CD4-positive, alpha-beta T cell treated with Interleukin-4 for 4 hours (primary cell): ENCODE measurements around the gene KIF20B.
A peak's percentile ranks its signal among the peaks of the same experiment; 100 is the strongest.

Experiments used
- DNase-seq: peaks from one replicate; pipeline ENCODE4 v3.0.0-alpha.2; 2020

KIF20B gene, protein sequence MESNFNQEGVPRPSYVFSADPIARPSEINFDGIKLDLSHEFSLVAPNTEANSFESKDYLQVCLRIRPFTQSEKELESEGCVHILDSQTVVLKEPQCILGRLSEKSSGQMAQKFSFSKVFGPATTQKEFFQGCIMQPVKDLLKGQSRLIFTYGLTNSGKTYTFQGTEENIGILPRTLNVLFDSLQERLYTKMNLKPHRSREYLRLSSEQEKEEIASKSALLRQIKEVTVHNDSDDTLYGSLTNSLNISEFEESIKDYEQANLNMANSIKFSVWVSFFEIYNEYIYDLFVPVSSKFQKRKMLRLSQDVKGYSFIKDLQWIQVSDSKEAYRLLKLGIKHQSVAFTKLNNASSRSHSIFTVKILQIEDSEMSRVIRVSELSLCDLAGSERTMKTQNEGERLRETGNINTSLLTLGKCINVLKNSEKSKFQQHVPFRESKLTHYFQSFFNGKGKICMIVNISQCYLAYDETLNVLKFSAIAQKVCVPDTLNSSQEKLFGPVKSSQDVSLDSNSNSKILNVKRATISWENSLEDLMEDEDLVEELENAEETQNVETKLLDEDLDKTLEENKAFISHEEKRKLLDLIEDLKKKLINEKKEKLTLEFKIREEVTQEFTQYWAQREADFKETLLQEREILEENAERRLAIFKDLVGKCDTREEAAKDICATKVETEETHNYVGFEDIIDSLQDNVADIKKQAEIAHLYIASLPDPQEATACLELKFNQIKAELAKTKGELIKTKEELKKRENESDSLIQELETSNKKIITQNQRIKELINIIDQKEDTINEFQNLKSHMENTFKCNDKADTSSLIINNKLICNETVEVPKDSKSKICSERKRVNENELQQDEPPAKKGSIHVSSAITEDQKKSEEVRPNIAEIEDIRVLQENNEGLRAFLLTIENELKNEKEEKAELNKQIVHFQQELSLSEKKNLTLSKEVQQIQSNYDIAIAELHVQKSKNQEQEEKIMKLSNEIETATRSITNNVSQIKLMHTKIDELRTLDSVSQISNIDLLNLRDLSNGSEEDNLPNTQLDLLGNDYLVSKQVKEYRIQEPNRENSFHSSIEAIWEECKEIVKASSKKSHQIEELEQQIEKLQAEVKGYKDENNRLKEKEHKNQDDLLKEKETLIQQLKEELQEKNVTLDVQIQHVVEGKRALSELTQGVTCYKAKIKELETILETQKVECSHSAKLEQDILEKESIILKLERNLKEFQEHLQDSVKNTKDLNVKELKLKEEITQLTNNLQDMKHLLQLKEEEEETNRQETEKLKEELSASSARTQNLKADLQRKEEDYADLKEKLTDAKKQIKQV (N-terminal part only)

DNA sequence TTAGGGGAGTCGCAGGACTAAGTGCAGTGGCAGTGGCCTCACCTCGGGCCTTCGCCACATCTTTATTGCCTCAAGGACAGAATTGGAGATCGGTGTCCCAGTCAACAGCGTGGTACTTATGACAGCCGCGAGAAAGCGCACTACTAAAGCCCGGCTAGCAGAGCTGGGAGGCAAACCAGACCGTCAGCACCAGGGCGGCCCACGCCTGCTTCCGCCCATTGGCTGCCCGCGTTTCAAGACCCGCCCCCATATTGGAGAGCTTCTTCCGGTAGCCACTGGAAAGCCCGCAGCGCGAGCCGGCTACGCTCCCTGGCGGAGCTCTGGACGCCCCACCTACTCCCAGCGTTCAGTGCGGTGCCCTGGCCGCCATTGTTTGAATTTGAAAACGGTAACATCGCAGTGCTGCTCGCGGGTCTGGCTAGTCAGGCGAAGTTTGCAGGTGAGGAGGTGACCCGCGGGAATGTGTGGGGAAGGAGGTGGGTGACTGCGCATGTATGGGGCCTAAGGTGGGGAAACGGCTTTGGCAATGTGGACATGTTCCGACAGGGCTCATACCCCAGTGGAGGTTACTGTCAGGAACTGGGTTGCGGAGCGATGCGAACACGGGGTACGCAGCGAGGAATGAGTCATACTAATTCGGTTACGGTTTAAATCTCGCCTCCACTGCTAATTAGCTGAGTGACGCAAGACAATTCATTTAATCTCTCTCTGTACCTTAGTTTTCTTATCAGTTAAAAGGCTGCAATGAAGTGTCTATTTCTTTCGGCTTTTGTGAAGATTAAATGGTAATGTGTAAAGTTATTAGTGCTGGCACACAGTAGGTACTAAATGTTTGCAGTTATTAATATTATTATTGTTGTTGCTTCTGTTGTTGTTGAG, at the start of gene KIF20B:
KIF20B (plus strand) TSS at position 349 of the 879 bp plus-strand sequence. CDS start 3,705 bp downstream, outside the sequence.
- peak; percentile 96 for DNase-seq

DNA sequence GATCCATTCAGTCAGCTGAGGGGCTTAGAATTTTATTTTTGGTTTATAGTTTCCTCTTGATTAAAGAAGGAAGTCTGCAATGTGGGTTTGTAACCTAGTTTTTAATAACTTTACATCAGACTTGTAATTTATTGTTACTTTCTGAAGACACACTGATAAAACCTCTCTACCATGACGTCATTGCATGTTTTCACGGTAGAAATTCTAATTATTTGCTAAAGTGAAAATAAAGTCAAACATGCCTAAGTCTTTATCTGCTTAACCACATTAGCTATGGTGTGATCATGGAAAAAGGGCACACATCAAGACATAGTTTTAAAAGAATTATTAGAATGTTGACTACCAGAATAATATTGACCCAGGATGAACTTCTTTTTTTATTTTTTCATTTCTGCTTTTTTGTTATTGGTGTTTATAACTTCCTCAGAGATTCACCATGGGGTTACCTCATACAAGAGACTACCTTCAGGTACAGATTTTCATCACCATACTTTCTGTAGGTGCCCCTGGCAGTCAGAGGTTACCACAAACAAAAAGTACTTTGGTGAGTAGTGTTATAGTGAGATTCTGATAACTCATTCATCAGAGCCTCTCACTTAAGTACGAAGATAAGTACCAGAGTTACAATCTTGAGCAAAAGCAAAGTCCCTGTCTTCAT, 49.3 kb upstream of the KIF20B start:
- no peak for DNase-seq

DNA sequence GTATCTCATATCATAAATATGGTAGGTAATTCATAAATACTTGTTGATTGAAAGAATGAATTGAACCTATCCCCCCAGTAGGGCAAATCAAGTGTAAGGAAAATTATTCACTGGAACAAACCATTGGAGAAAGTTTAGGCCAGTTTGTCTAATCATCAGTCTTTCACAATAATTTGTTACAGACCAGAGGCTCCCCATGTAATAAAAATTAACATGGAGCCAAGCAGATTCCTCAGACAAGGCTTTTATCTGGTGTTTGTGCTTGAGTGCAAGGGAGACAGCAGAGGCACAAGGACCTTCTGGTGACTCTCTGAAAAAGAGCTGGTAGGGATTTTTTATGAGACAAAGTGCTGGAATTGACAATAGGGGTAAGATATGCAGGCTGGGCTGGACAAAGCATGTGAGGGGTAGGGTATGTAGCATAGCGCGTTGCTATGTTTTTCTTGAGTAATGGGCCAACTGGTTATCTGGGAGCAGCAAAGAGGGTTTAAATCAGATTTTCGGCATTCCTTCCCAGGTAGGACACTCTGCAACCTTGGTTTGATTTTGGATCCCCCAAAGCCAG, 48.5 kb upstream of the KIF20B start:
- DNase-seq = no peak

DNA sequence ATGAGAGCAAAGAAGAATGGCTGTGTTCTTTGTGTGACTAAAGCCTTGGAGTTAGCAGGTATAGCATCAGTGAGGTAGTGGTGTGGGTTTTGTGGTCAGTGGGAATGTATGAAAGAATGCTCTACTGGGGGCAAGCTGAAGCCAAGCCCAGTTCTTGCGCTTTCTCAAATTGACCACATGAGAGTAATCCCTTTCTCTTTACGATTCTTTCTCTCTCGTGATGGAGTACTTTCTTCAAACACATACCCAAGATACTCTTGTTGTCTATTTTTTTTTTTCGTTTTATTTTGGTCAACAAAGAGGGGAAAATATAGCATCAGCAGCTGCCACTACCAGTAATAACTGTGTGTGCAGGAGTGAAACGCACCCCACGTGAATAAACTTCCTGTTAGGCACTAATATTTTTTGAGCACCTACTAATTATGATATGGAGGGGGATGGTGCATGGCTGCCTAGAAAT, 48.0 kb upstream of the KIF20B start:
- DNase-seq = no peak

DNA sequence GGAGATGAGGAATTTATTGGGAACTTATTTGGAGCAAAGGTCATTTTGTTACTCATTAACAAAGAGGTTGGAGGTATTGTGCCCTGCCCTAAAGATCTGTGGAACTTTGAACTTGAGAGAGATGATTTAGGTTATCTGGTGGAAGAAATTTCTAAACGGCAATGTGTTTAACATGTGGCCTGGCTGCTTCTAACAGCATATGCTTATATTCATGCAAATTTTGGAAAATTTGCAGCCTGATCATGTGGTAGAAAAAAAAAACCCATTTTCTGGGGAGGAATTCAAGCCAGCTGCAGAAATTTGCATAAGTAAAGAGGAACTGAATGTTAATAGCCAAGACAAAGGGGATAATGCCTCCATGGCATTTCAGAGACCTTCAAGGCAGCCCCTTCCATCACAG, 45.7 kb upstream of the KIF20B start:
- no peak for DNase-seq

DNA sequence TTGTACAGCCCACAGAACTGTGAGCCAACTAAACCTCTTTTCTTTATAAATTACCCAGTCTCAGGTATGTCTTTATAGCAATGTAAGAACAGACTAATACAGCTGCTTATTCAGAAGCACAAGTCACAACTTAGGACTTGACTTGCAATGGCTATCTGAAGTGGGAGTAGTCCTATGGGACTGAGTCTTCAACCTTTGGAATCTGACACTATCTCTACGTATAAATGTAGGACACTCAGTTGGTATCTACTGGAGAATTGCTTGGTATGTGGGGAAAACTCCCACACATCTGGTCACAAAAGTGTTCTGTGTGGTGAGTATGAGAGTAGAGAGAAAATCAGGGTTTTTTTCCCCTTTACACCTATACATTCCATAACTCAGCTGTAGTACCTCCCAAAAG, 44.1 kb upstream of the KIF20B start:
- no peak for DNase-seq

DNA sequence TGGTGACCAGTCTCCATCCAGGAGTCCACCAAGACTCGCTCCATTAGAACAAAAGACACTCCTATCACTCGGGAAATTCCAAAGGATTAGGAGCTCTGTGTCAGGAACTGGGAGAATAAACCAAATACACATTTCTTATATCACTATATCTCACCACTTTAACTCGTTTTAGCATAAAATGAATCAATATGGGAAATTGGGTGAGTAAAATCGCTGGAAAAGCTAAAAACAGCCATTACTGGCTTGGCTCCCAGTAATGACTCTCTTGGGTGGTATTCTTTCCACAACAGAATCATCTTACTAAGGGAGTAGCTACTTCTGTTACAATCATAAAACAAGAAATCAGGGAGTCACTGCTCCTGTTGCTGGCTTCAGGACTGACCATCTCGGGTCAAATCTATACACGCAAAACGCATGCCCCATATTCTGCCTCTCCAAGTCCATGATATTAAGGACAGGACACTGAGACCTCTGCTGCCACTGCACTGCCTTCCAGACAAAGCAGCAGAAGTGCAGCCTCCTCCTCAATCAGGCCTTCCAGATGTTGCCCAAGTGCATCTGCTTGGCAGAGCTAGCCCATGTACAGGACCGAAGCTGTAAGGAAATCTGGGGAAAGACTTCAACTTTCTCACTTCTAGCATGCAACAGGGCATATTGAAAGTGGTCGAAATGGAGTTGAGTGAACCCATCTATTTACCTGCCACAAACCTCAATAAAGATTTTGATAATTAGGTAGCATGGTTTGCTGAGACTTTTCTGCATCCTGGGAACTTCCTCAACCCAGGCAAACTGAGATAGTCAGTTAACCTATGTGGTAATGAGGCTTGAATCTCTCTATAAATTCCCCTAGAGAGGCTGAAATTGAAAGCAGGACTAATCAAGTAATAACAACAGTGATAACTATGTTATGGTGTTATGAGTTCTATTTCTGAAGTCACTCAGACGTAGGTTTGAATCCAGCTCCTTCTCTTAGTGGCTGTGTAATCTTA, 42.0 kb upstream of the KIF20B start:
- no peak for DNase-seq

DNA sequence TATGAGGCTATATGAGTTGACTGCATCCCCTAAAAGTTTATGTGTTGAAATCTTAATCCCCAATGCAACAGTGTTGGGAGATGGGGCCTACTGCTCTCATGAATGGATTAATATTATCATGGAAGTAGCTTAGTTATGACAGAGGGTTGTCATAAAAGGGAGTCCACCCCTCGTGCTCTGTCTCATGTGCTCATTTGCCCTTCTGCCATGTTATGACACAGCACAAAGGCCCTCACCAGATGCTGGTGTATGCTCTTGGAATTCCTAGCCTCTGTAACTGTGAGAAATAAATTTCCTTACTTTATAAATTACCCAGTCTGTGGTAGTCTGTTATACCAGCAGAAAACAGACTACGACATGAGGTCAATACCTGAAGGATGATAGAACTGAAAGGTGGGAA, 38.8 kb upstream of the KIF20B start:
- DNase-seq = no peak

DNA sequence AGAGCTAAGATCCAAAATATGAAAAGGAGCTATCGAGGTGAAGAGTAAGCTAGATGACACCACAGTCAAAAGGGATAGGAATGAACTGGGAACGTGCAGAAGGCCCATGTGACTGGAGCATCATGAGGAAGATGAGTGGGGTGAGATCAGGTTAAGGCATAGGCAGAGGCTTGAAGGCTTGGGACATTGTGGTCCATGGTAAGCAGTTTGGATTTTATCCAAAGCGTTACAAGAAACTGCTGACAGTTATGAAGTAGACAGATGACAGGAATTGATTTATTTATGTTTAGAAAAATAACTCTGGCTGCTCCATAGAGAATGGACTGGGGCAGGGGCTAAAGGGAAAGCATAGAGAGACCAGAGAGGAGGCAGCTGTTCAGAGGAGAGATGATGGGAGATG, 38.2 kb upstream of the KIF20B start:
- DNase-seq = no peak

DNA sequence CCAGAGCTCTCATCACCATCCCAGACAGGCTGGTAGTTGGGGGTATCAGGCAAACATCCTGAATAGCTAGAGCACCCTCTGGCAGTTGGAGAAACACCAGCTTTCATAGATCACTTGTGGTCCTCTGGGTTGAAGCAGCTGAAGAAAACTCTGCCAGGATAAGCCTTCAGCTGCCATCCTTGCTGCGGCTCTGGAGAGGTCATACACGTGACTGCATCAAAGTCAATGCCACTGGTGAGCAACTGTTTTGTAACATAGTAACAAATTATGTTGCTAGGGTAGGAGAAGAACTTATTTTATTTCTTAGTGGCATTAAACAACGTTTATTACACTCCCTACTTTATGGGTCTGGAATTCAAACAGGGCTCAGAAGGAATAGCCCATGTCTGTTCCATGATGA, 37.2 kb upstream of the KIF20B start:
- DNase-seq = no peak

DNA sequence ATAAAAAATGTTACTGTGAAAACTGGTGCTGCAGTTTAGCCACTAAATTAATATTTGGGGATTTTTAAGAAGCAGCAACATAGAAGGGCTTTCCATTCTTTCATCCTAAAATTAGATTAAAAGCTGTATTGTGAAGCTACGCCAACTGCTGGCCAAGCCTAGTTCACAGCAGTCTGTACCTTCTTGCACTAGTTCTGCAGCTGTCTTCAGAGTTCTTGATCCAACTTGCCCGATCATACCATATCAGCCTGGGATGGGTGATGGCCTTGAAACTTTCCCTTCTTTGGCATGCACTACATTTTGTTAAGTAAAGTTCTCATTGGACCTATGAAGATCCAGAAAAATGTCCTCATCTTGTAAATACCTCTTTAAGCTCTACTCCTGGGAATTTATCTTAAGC, 36.1 kb upstream of the KIF20B start:
- no peak for DNase-seq

DNA sequence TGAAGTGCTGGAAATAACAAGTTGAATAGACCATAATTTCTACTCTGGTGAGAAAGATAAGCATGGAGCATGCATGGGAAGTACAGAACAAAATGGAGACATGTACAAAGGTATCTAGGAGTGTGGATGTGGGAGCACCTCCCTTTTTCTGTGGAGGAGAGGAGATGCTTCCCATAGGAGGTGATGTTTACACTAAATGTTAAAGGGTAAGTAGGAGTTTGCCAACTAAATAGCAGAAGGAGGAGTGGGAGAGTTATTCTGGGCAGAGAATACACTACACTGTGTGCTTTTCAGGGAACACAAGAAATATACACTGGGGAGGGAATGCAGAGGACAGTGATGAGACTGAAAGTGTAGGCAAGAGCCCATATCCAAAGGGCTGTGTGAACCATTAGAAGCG, 35.3 kb upstream of the KIF20B start:
- DNase-seq = no peak

DNA sequence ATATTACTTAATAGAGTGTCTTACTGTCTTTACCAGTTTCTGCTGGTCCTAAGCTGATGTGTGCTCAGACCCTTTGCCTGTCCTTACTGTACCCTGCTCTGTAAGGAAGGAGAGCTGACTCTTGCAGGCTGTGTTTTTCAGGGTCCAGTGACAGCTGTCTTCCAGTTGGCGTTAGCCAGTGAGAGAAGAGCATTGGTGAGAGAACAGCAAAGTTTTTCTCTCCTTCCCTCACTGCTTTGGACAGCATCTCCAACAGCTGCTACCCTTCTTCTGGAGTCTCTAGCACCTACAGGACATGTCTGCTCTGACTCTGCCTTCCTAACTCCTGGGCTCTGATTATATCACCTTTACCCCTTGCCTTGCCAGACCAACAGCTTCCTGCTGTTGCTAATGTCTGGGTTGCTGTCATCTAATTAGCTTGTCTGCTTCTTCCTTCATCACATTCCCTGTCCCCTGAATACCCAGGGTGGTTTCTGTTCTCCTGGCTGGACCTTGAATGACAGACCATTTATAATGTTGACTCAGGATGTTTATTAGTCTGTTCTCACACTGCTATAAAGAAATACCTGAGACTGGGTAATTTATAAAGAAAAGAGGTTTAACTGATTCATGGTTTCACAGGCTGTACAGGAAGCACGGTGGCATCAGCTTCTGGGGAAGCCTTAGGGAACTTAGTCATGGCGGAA, 32.9 kb upstream of the KIF20B start:
- DNase-seq = no peak

DNA sequence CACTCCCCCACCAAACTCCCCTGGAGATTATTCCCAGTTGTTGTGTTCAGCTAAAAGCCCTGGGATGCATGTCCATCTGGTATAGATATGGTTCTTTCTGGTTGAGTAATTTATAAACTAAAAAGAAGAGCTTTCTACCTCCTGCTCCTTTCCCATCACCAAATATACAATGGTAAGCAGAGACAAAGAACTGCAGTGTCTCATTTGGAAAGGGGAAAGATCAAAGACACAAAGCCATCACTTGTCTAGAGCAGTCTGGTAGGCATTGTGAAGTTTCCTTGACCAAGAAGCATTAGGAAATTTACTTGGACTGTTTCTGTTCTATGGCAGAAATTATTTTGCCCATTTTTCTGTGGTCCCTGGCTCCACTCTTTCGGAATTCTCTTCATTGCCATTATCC, 31.4 kb upstream of the KIF20B start:
- DNase-seq = no peak

DNA sequence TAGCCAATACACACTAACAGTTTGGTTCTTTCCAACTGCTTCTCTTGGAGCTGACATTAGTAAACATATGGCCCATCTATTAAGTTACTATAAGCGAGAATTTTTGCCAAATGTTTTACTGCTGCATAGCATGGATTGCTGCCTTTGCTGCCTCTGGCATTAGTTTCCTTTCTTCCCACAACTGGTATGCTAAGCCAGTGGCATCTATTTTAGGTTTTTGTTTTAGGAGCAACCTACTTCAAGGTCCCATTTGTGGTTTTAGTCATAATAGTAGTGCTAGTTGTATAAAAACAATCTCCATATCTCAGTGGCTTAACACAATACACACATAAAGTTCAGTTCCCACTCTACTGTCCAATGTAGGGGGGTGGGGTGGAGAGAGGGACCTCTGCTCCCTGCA, 30.5 kb upstream of the KIF20B start:
- DNase-seq = no peak

DNA sequence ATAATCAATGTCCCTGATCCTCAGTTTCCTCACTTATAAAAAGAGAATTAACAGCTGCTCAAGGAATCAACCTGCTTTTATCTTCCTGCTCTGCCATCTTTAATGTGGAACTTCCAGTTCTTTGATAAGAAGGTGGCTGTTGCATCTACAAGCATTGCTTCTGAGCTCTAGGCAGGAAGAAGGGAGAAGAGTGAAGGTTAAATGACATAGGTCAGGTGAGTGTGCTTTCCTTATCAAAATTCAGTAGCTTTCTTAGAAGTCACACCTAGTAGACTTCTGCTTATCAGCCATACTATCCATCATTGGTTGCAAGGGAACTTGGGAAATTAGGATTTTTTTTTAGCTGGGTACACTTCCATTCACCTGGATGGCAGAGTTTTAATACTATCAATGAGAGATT, 24.0 kb upstream of the KIF20B start:
- no peak for DNase-seq

DNA sequence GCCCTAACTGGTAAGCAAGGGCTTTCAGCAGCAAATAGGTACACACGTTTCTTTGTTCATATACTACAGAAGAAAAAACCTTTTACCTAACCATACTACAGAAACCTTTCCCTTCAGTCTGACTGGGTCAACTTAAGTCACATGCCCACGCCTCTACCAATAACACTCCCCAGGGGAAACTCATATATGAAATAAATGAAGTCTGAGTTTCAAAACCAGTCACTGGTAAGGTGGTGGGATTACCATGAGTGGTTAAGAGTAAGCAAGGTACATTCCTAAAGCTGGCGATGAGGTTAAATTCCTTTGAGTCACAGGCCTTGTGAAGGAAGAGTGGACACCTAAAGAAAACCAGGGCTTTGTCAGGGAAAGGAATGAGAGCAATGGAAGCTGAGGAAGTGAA, 21.4 kb upstream of the KIF20B start:
- DNase-seq = no peak

DNA sequence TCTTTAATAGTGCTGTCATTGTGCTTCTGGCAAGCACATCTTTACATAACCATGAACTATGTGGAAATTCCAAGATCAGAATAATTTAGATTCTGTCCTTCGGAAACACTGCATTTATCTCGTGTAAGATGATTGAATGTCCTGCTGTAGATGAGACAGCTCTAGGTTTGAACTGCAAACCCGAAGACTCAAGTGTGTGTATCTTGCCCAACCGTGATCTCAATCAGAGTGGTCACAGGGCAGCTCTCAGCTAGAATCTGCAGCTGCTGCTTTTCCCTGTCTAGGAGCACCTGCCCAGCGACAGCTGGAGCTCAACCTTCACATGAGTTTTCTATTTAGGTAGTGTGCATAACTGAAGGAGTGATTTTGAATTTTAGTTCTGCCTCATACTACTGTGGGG, 17.5 kb upstream of the KIF20B start:
- no peak for DNase-seq

DNA sequence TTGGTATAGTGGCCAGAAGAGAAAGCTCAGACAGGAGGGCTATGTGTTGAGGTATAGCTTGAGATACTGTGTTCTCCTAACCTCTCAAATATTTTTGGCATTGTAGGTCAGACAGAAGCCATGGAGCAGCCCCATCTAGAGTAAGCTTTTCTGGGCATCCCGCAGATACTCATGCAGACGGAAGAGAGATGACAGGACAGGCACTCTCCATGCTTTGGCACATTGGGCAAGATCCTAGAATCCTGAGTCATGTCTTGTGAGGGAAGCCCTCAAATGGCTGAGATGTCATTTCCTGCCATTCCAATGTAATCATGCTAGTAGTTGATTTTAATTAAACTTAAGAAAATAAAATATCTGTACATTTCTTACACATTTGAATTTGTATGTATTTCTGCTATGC, 16.8 kb upstream of the KIF20B start:
- DNase-seq = no peak
